H9 (cell line): ENCODE data around the gene PTCD2. TPM values are rescaled to one million over a fixed set of nuclear protein-coding genes. Genes with fewer than 3 reads are reported as not detected.

Experiments used
- DNase-seq: peaks from one replicate; pipeline ENCODE4 v3.0.0-alpha.2; 2017
- H2AFZ ChIP-seq: one replicate; pipeline ENCODE4 v1.6.1; 2013; ENCODE audit warnings: mild to moderate bottlenecking, low read length, control low read depth, moderate library complexity
- H2AK5ac ChIP-seq: 2 replicates; pipeline ENCODE4 v1.6.1; 2013; ENCODE audit warnings: low read length, control low read depth, mixed read lengths; ENCODE audit not compliant: insufficient read length
- H2BK120ac ChIP-seq: one replicate; pipeline ENCODE4 v1.6.1; 2013; ENCODE audit warnings: low read depth, mild to moderate bottlenecking, low read length, control low read depth, inconsistent platforms; ENCODE audit not compliant: poor library complexity, severe bottlenecking
- H2BK12ac ChIP-seq: 2 replicates; pipeline ENCODE4 v1.6.1; 2013; ENCODE audit warnings: low read length, control low read depth, mixed read lengths, low read depth; ENCODE audit not compliant: insufficient read length
- H2BK15ac ChIP-seq: 2 replicates; pipeline ENCODE4 v1.6.1; 2013; ENCODE audit warnings: low read depth, low read length, control low read depth
- H2BK20ac ChIP-seq: one replicate; pipeline ENCODE4 v1.6.1; 2013; ENCODE audit warnings: low read depth, mild to moderate bottlenecking, low read length, control low read depth, inconsistent platforms; ENCODE audit not compliant: poor library complexity, severe bottlenecking
- H2BK5ac ChIP-seq: 2 replicates; pipeline ENCODE4 v1.6.1; 2013; ENCODE audit warnings: low read length, control low read depth, mixed read lengths; ENCODE audit not compliant: insufficient read length
- H3K14ac ChIP-seq: 2 replicates; pipeline ENCODE4 v1.6.1; 2013; ENCODE audit warnings: low read length, control low read depth; ENCODE audit not compliant: insufficient read depth
- H3K18ac ChIP-seq: 2 replicates; pipeline ENCODE4 v1.6.1; 2013; ENCODE audit warnings: low read depth, mild to moderate bottlenecking, mixed read lengths, low read length, control low read depth; ENCODE audit not compliant: insufficient read length
- H3K23ac ChIP-seq: 2 replicates; pipeline ENCODE4 v1.6.1; 2013; ENCODE audit warnings: low read length, control low read depth, mixed read lengths, low read depth; ENCODE audit not compliant: insufficient read length
- H3K23me2 ChIP-seq: 2 replicates; pipeline ENCODE4 v1.6.1; 2013; ENCODE audit warnings: low read depth, mild to moderate bottlenecking, mixed read lengths, low read length, control low read depth; ENCODE audit not compliant: insufficient read length, poor library complexity, severe bottlenecking
- H3K27ac ChIP-seq: 2 replicates; pipeline ENCODE4 v1.5.1; 2013; ENCODE audit warnings: low read length, control low read depth, mixed read lengths, low read depth; ENCODE audit not compliant: insufficient read length
- H3K27me3 ChIP-seq: 2 replicates; pipeline ENCODE4 v1.6.1; 2013; ENCODE audit warnings: low read length, control low read depth, inconsistent platforms; ENCODE audit not compliant: insufficient read depth
- H3K4ac ChIP-seq: 2 replicates; pipeline ENCODE4 v1.6.1; 2013; ENCODE audit warnings: low read depth, mild to moderate bottlenecking, control low read depth, inconsistent platforms, low read length, moderate library complexity
- H3K4me1 ChIP-seq: 2 replicates; pipeline ENCODE4 v1.6.1; 2013; ENCODE audit warnings: low read length, control low read depth, inconsistent platforms; ENCODE audit not compliant: insufficient read depth
- H3K4me2 ChIP-seq: 2 replicates; pipeline ENCODE4 v1.6.1; 2013; ENCODE audit warnings: low read length, control low read depth, mixed read lengths; ENCODE audit not compliant: insufficient read length, insufficient read depth
- H3K56ac ChIP-seq: 2 replicates; pipeline ENCODE4 v1.6.1; 2013; ENCODE audit warnings: low read depth, mild to moderate bottlenecking, mixed read lengths, low read length, control low read depth; ENCODE audit not compliant: insufficient read length
- H3K79me1 ChIP-seq: 2 replicates; pipeline ENCODE4 v1.6.1; 2013; ENCODE audit warnings: low read depth, mild to moderate bottlenecking, moderate library complexity, low read length, control low read depth, inconsistent platforms; ENCODE audit not compliant: insufficient read depth, poor library complexity, severe bottlenecking
- H3K79me2 ChIP-seq: 2 replicates; pipeline ENCODE4 v1.6.1; 2013; ENCODE audit warnings: low read length, control low read depth, inconsistent platforms; ENCODE audit not compliant: insufficient read depth
- H3K9ac ChIP-seq: 2 replicates; pipeline ENCODE4 v1.6.1; 2013; ENCODE audit warnings: low read length, control low read depth, mixed read lengths; ENCODE audit not compliant: insufficient read length; ENCODE audit errors: extremely low read depth
- H3K9me3 ChIP-seq: one replicate; pipeline ENCODE4 v1.6.1; 2013; ENCODE audit warnings: low read depth, low read length, inconsistent platforms; ENCODE audit not compliant: control insufficient read depth
- H3T11ph ChIP-seq: one replicate; pipeline ENCODE4 v1.6.1; 2013; ENCODE audit warnings: mild to moderate bottlenecking, low read length, control low read depth, inconsistent platforms
- H4K20me1 ChIP-seq: one replicate; pipeline ENCODE4 v1.6.1; 2013; ENCODE audit not compliant: control insufficient read depth, insufficient read length, insufficient read depth
- H4K5ac ChIP-seq: 2 replicates; pipeline ENCODE4 v1.6.1; 2013; ENCODE audit warnings: low read depth, mild to moderate bottlenecking, mixed read lengths, low read length, control low read depth; ENCODE audit not compliant: insufficient read length
- H4K8ac ChIP-seq: replicated peaks from 2 replicates; pipeline ENCODE4 v1.6.1; 2013; ENCODE audit warnings: low read length, control low read depth, mixed read lengths, low read depth; ENCODE audit not compliant: insufficient read length
- H4K91ac ChIP-seq: 2 replicates; pipeline ENCODE4 v1.6.1; 2013; ENCODE audit warnings: low read depth, mild to moderate bottlenecking, moderate library complexity, mixed read lengths, low read length, control low read depth; ENCODE audit not compliant: insufficient read length
- H3K27ac Mint-ChIP-seq, 3 experiments: 2 replicates in 2 of 3; 3 replicates in 1 of 3; pipeline ENCODE4 v1.8.0; 2020 to 2021; ENCODE audit warnings: mixed read lengths in 3 of 3, mild to moderate bottlenecking in 1 of 3, moderate library complexity in 1 of 3
- H3K27me3 Mint-ChIP-seq: 2 replicates; pipeline ENCODE4 v1.8.0; 2021; ENCODE audit warnings: low read depth, mild to moderate bottlenecking, moderate library complexity, mixed read lengths
- H3K36me3 Mint-ChIP-seq, 3 experiments: 2 replicates in 2 of 3; 3 replicates in 1 of 3; pipeline ENCODE4 v1.8.0; 2020 to 2021; ENCODE audit warnings: low read depth in 3 of 3, mixed read lengths in 3 of 3; ENCODE audit not compliant: insufficient read depth in 1 of 3
- H3K4me1 Mint-ChIP-seq, 2 experiments: 2 replicates each; pipeline ENCODE4 v1.8.0; 2020; ENCODE audit warnings: mixed read lengths in 2 of 2
- H3K4me3 Mint-ChIP-seq, 2 experiments: 2 replicates in 1 of 2; 3 replicates in 1 of 2; pipeline ENCODE4 v1.8.0; 2020 to 2021; ENCODE audit warnings: mild to moderate bottlenecking in 2 of 2, mixed read lengths in 2 of 2, moderate library complexity in 1 of 2
- H3K9me3 Mint-ChIP-seq, 2 experiments: 2 replicates in 1 of 2; 3 replicates in 1 of 2; pipeline ENCODE4 v1.8.0; 2020; ENCODE audit warnings: mild to moderate bottlenecking in 2 of 2, mixed read lengths in 2 of 2, moderate library complexity in 1 of 2
- whole genome bisulfite sequencing: extraction: QIAGEN DNeasy Blood & Tissue Kit; methylation state at CpG from one replicate; pipeline ENCODE4 v1.1.7; 2013; ENCODE audit warnings: missing lambda C conversion rate, low lambda C conversion rate, mixed read lengths; ENCODE audit not compliant: insufficient read length; ENCODE audit errors: extremely low coverage; 5-methylcytosine and 5-hydroxymethylcytosine counted together
- total RNA-seq: library from RNA; stranded (reverse); gene quantifications from 2 replicates; pipeline ENCODE4 v1.2.1, GENCODE V29; 2021
- TF ChIP-seq, protein P1 (sequence below): fragments of 200-600 bp; sonication (generic); conservative IDR thresholded peaks from 3 replicates; pipeline ENCODE4 v1.8.0; 2021; ENCODE audit warnings: antibody characterized with exemption, mild to moderate bottlenecking

Gene PTCD2
- total RNA-seq, 1 experiment from 2014 or later = 12.7 TPM

DNA sequence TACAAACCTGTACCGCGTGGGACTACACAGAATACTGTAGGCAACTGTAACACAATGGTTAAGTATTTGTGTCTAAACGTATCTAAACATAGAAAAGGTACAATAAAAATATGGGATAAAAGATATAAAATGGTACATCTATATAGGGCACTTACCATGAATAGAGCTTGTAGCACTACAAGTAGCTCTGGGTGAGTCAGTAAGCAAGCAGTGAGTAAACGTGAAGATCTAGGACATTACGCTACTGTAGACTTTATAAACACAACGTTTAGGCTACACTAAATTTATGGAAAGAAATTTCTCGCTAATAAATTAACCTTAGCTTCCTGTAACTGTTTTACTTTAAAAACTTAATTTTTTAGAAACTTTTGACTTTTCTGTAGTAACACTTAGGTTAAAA lies 46.6 kb upstream of the PTCD2 start:
- H3K56ac ChIP-seq = no peak overlapping the region
- H3K4me2 ChIP-seq = no peak overlapping the region
- no peaks in the 10 kb centered on the region for H4K20me1 ChIP-seq
- no peak overlapping the region for H3K27ac ChIP-seq
- Mint-ChIP-seq H3K4me3 (no peak overlapping the region), H3K27ac (no peak overlapping the region), H3K36me3 (peaks cover 20 to 35% (median 21%) of the 10 kb centered on the region in 3 experiments), H3K4me1 (peaks cover 14 to 20% of the 10 kb centered on the region in 2 experiments), H3K27me3 (no peaks in the 10 kb centered on the region), H3K9me3 (peaks cover 0 to 5% of the 10 kb centered on the region in 2 experiments; a peak in 2 of 5 replicates)
- no peak overlapping the region for H4K8ac ChIP-seq
- no peak overlapping the region for H2BK15ac ChIP-seq
- no peak overlapping the region for H3K23ac ChIP-seq
- H2BK120ac ChIP-seq = no peak overlapping the region
- no peaks in the 10 kb centered on the region for H3K27me3 ChIP-seq
- H2AK5ac ChIP-seq = no peak overlapping the region
- H3K9me3 ChIP-seq = no peaks in the 10 kb centered on the region
- H4K91ac ChIP-seq = no peak overlapping the region
- no peak overlapping the region for H3K4ac ChIP-seq
- H3K9ac ChIP-seq = no peak overlapping the region
- H3T11ph ChIP-seq = no peak overlapping the region
- no peak overlapping the region for H2BK5ac ChIP-seq
- DNase-seq = no peak
- WGBS = no CpG with 5 or more reads among the region's 7 CpGs
- H2BK20ac ChIP-seq = no peak overlapping the region
- no peak overlapping the region for H3K18ac ChIP-seq
- no peaks in the 10 kb centered on the region for H3K79me1 ChIP-seq
- H4K5ac ChIP-seq = no peak overlapping the region
- H3K23me2 ChIP-seq = no peaks in the 10 kb centered on the region
- H2BK12ac ChIP-seq = no peak overlapping the region
- no peak overlapping the region for H3K14ac ChIP-seq
- H3K79me2 ChIP-seq = no peaks in the 10 kb centered on the region
- H3K4me1 ChIP-seq = no peaks in the 10 kb centered on the region; the same call in 1 of the 2 replicates
- TF ChIP-seq, protein P1, sequence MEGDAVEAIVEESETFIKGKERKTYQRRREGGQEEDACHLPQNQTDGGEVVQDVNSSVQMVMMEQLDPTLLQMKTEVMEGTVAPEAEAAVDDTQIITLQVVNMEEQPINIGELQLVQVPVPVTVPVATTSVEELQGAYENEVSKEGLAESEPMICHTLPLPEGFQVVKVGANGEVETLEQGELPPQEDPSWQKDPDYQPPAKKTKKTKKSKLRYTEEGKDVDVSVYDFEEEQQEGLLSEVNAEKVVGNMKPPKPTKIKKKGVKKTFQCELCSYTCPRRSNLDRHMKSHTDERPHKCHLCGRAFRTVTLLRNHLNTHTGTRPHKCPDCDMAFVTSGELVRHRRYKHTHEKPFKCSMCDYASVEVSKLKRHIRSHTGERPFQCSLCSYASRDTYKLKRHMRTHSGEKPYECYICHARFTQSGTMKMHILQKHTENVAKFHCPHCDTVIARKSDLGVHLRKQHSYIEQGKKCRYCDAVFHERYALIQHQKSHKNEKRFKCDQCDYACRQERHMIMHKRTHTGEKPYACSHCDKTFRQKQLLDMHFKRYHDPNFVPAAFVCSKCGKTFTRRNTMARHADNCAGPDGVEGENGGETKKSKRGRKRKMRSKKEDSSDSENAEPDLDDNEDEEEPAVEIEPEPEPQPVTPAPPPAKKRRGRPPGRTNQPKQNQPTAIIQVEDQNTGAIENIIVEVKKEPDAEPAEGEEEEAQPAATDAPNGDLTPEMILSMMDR = no peak
- no peak overlapping the region for H2AFZ ChIP-seq
